ENCODE measurements around the gene COMMD3. TPM values are rescaled to one million over a fixed set of nuclear protein-coding genes. Genes with fewer than 3 reads are reported as not detected.
"Not testable (repeated sequence)": the region's sequence is repeated elsewhere in the genome, so short reads cannot be mapped to it uniquely, and the experiment has no call there.

Gene COMMD3
- total RNA-seq, 1 donor from 2014 or later, result 42.3 TPM

DNA sequence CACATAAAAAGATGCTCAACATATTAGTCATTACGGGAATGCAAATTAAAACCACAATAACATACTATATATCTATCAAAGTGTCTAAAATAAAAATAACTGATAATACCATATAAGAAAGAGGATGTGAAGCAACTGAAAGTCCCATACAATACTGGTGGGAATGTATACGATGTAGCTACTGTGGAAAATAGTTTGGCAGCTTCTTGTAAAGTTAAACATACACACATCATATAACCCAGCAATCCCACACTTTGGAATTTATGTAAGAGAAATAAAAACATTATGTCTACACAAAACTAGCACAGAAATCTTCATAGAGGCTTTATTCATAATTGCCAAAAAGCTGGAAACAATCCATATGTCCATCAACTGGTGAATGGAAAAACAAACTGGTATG lies 10.5 kb upstream of the COMMD3 start:
- Mint-ChIP-seq H3K4me1 (ENCODE audit: unreplicated experiment) (no peaks in the 10 kb centered on the region), H3K9me3 (ENCODE audit: unreplicated experiment) (no peaks in the 10 kb centered on the region), H3K36me3 (ENCODE audit: low read depth, unreplicated experiment) (no peaks in the 10 kb centered on the region), H3K27ac (ENCODE audit: unreplicated experiment) (no peak overlapping the region), H3K27me3 (ENCODE audit: unreplicated experiment) (no peaks in the 10 kb centered on the region), H3K4me3 (ENCODE audit: unreplicated experiment) (no peak overlapping the region)
- no peak for DNase-seq (ENCODE audit: low spot score)
- TF ChIP-seq, protein P1, sequence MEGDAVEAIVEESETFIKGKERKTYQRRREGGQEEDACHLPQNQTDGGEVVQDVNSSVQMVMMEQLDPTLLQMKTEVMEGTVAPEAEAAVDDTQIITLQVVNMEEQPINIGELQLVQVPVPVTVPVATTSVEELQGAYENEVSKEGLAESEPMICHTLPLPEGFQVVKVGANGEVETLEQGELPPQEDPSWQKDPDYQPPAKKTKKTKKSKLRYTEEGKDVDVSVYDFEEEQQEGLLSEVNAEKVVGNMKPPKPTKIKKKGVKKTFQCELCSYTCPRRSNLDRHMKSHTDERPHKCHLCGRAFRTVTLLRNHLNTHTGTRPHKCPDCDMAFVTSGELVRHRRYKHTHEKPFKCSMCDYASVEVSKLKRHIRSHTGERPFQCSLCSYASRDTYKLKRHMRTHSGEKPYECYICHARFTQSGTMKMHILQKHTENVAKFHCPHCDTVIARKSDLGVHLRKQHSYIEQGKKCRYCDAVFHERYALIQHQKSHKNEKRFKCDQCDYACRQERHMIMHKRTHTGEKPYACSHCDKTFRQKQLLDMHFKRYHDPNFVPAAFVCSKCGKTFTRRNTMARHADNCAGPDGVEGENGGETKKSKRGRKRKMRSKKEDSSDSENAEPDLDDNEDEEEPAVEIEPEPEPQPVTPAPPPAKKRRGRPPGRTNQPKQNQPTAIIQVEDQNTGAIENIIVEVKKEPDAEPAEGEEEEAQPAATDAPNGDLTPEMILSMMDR (IDR thresholded peaks at IDR 0.05; ENCODE audit: unreplicated experiment), result no peak

GRCh38 chr10:22308390-22308789 lies 7.8 kb upstream of the COMMD3 start:
- H3K27ac Mint-ChIP-seq (ENCODE audit: unreplicated experiment), result no peak overlapping the region
- no peaks in the 10 kb centered on the region for H3K36me3 Mint-ChIP-seq (ENCODE audit: low read depth, unreplicated experiment)
- TF ChIP-seq, protein P1 (IDR thresholded peaks at IDR 0.05; ENCODE audit: unreplicated experiment), result no peak
- H3K4me3 Mint-ChIP-seq (ENCODE audit: unreplicated experiment), result no peak overlapping the region
- DNase-seq (ENCODE audit: low spot score), result no peak
- H3K4me1 Mint-ChIP-seq (ENCODE audit: unreplicated experiment), result no peaks in the 10 kb centered on the region
- H3K27me3 Mint-ChIP-seq (ENCODE audit: unreplicated experiment), result no peaks in the 10 kb centered on the region
- H3K9me3 Mint-ChIP-seq (ENCODE audit: unreplicated experiment), result no peaks in the 10 kb centered on the region

DNA sequence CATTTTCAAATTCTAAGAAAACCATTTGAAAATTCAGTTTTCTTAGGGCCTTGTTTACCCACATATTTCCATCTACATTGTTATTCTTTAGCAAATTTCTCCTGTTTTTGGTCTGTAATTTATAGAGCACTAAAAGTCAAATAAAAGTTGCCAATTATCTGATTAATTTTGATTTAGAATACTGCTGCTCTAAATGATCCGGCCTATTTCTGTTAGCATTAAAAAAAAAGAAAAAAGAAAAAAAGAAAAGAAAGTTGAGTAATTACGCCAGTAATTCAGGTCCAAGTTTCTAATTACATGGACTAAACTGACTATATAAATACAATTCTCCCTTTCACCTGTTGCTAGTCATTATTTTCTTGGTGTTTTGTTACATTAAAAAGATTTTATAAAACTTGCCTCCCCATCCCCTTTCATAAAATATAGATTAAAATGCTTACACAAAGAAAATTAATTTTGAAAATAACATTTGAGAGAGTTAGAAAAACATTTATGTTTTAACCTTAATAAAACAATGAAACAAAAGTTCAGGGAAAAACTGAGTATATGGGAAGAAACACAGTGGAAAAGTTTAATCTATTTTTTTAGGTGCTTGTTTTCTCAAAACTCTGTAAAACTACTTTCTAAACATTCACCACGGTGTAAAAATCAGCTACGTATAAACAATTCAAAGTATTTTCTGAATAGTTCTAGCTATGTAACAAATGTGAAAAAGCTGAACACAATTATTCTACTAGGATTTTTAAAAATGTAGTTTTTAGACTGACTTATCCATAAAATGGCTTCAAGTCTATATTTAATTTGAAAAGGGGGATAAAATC lies 6.8 kb upstream of the COMMD3 start:
- H3K27ac Mint-ChIP-seq (ENCODE audit: unreplicated experiment), result no peak overlapping the region

DNA sequence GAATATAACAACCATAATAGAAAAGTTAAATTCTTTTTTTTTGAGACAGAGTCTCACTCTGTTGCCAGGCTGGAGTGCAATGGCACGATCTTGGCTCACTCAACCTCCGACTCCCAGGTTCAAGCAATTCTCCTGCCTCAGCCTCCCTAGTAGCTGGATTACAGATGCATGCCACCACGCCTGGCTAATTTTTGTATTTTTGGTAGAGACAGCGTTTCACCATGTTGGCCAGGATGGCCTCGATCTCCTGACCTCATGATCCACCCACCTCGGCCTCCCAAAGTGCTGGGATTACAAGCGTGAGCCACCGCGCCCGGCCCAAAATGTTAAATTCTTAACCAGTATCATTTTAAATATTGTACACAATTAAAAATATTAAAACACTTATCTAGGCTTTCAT lies 6.2 kb upstream of the COMMD3 start:
- H3K27me3 Mint-ChIP-seq (ENCODE audit: unreplicated experiment); H3K9me3 Mint-ChIP-seq (ENCODE audit: unreplicated experiment); H3K36me3 Mint-ChIP-seq (ENCODE audit: low read depth, unreplicated experiment); DNase-seq (ENCODE audit: low spot score); H3K27ac Mint-ChIP-seq (ENCODE audit: unreplicated experiment); H3K4me3 Mint-ChIP-seq (ENCODE audit: unreplicated experiment); H3K4me1 Mint-ChIP-seq (ENCODE audit: unreplicated experiment): not testable (repeated sequence)

More for the DNA sequence above, 6.8 kb upstream of the COMMD3 start:
- no peaks in the 10 kb centered on the region for H3K4me1 Mint-ChIP-seq (ENCODE audit: unreplicated experiment)
- no peak for DNase-seq (ENCODE audit: low spot score)
- no peak overlapping the region for H3K4me3 Mint-ChIP-seq (ENCODE audit: unreplicated experiment)
- no peaks in the 10 kb centered on the region for H3K9me3 Mint-ChIP-seq (ENCODE audit: unreplicated experiment)
- TF ChIP-seq, protein P1 (IDR thresholded peaks at IDR 0.05; ENCODE audit: unreplicated experiment), result no peak
- H3K27me3 Mint-ChIP-seq (ENCODE audit: unreplicated experiment), result no peaks in the 10 kb centered on the region
- H3K36me3 Mint-ChIP-seq (ENCODE audit: low read depth, unreplicated experiment), result no peaks in the 10 kb centered on the region

DNA sequence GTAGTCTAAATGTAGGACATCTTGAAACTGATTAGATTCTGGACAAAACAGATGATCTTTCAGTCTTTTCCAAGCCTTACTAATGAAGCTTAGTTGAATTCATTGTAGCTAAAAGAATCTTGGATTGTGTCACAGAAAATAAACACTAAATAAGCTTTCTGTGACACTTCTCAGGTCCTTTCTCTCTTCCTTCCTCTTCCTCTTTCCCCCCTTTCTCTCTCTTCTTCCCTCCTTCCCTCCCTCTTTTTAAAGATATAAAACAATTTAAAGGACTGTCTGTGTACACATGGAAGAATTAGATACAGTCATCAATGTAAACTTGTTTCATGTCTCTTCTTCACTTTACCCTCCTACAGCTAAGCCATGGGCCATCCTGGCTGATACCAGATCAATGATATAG lies 5.3 kb upstream of the COMMD3 start:
- no peak overlapping the region for H3K27ac Mint-ChIP-seq (ENCODE audit: unreplicated experiment)
- H3K36me3 Mint-ChIP-seq (ENCODE audit: low read depth, unreplicated experiment), result no peaks in the 10 kb centered on the region
- peaks cover 7% of the 10 kb centered on the region for H3K4me1 Mint-ChIP-seq (ENCODE audit: unreplicated experiment)
- H3K9me3 Mint-ChIP-seq (ENCODE audit: unreplicated experiment), result no peaks in the 10 kb centered on the region
- no peak overlapping the region for H3K4me3 Mint-ChIP-seq (ENCODE audit: unreplicated experiment)
- peaks cover 9% of the 10 kb centered on the region for H3K27me3 Mint-ChIP-seq (ENCODE audit: unreplicated experiment)
- TF ChIP-seq, protein P1 (IDR thresholded peaks at IDR 0.05; ENCODE audit: unreplicated experiment), result no peak
- no peak for DNase-seq (ENCODE audit: low spot score)

All from endothelial cell (in vitro differentiated cells).